ENCODE data around the gene TBCE. TPM values are rescaled to one million over a fixed set of nuclear protein-coding genes. Genes with fewer than 3 reads are reported as not detected.

Gene TBCE
- total and polyA plus RNA-seq, 2 donors (not counting 1 experiment from before 2014, with no cell fraction given): 15.2 to 22.1 TPM

DNA sequence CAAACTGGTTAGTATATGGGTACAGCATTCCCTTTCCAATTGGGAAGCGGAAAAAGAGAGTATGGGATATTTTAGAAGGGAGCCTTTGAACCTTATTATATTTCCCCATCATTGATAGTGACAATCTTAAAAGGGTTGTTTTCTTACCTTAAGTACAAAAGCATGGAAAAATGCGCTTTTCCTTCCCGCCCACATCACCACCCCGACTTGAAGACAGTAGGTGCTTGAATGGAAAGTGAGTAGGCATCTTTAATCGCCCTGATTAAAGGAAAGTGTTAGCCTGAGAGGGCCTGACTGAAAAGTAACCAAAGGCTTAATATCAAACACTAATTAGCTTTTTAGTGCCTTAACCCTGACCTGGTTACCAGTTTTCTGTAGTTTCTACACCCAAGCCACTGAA is 23.5 kb upstream of the TBCE start:
- Histone ChIP-seq H3K4me1 (ENCODE audit: control insufficient read depth in 2 of 2, insufficient read depth in 2 of 2, low read length in 2 of 2) (no peaks in the 10 kb centered on the region), H3K9me3 (ENCODE audit: control extremely low read depth in 1 of 3, control insufficient read depth in 2 of 3, insufficient read depth in 1 of 3, low read length in 2 of 3) (no peaks in the 10 kb centered on the region), H3K4me3 (ENCODE audit: control extremely low read depth in 1 of 5, extremely low read depth in 1 of 5, insufficient read depth in 1 of 5, low read depth in 2 of 5, low read length in 4 of 5) (no peak overlapping the region), H3K27me3 (replicated peaks in 1 of 4; ENCODE audit: control extremely low read depth in 1 of 4, control insufficient read depth in 3 of 4, insufficient read depth in 4 of 4, low read length in 3 of 4) (no peaks in the 10 kb centered on the region), H3K9ac (ENCODE audit: low read length) (no peak overlapping the region), H3K4me2 (replicated peaks; ENCODE audit: low read depth, low read length, poor library complexity, severe bottlenecking) (no peak overlapping the region), H3K36me3 (replicated peaks in 1 of 2; ENCODE audit: control extremely low read depth in 1 of 2, control insufficient read depth in 1 of 2, extremely low read depth in 1 of 2, insufficient read depth in 2 of 2, low read length in 1 of 2) (peaks cover 7 to 21% of the 10 kb centered on the region in 2 experiments), H4K20me1 (ENCODE audit: control insufficient read depth, insufficient read depth, low read length, poor library complexity, severe bottlenecking) (no peaks in the 10 kb centered on the region), H3K79me2 (ENCODE audit: control insufficient read depth, insufficient read depth, low read length) (peaks cover 14% of the 10 kb centered on the region), H2AFZ (ENCODE audit: insufficient read depth, low read depth, low read length, poor library complexity, severe bottlenecking) (no peak overlapping the region), H3K27ac (ENCODE audit: low read length in 2 of 2) (no peak overlapping the region)
- no CpG with 5 or more reads among the region's 5 CpGs for WGBS (ENCODE audit: insufficient coverage)
- no peaks in the 10 kb centered on the region for H3K27me3 Mint-ChIP-seq
- H3K27ac Mint-ChIP-seq: no peak overlapping the region
- H3K4me1 Mint-ChIP-seq: no peaks in the 10 kb centered on the region
- ChIA-PET POLR2A (no interaction called here), CTCF (interaction anchor here (0.6 kb wide), 1 partner anchor 175 kb away, joined by 3 read pairs; no protein-coding TSS in a partner anchor)
- H3K9me3 Mint-ChIP-seq (ENCODE audit: insufficient read depth): no peaks in the 10 kb centered on the region
- DNase-seq (no peak), ATAC-seq (ENCODE audit: low read depth) (no peak)
- H3K4me3 Mint-ChIP-seq: no peak overlapping the region
- intact Hi-C loops (cut with micrococcal nuclease): no loop called here
- TF ChIP-seq EZH2 (IDR thresholded peaks at IDR 0.05; ENCODE audit: borderline replicate concordance, insufficient read depth, low read depth, low read length, poor library complexity, severe bottlenecking): no peak
- TF ChIP-seq, protein P1, sequence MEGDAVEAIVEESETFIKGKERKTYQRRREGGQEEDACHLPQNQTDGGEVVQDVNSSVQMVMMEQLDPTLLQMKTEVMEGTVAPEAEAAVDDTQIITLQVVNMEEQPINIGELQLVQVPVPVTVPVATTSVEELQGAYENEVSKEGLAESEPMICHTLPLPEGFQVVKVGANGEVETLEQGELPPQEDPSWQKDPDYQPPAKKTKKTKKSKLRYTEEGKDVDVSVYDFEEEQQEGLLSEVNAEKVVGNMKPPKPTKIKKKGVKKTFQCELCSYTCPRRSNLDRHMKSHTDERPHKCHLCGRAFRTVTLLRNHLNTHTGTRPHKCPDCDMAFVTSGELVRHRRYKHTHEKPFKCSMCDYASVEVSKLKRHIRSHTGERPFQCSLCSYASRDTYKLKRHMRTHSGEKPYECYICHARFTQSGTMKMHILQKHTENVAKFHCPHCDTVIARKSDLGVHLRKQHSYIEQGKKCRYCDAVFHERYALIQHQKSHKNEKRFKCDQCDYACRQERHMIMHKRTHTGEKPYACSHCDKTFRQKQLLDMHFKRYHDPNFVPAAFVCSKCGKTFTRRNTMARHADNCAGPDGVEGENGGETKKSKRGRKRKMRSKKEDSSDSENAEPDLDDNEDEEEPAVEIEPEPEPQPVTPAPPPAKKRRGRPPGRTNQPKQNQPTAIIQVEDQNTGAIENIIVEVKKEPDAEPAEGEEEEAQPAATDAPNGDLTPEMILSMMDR (IDR thresholded peaks at IDR 0.05): no peak

DNA sequence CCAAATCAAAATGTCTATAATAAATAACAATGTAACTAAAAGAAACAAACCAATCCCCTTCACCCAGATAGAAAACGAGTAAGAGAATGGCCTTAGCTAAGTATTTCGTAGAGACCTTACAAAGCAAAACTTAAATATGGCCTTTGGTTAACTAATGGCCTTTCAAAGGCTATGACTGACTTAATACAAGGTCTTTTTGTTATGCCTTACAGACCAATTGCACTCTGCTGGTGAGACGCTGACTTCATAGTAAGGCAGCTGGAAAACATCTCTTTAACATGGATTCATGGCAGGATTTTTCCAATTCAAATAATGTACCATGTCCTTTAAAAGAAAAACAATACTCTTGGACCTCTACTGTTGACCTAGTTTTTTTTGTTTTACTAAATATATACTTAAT is 15.8 kb upstream of the TBCE start:
- ChIA-PET POLR2A (no interaction called here), CTCF (no interaction called here)
- no peaks in the 10 kb centered on the region for H3K27me3 Mint-ChIP-seq
- Histone ChIP-seq H3K9ac (ENCODE audit: low read length) (no peak overlapping the region), H2AFZ (ENCODE audit: insufficient read depth, low read depth, low read length, poor library complexity, severe bottlenecking) (no peak overlapping the region), H3K4me3 (ENCODE audit: control extremely low read depth in 1 of 5, extremely low read depth in 1 of 5, insufficient read depth in 1 of 5, low read depth in 2 of 5, low read length in 4 of 5) (no peak overlapping the region), H3K27me3 (replicated peaks in 1 of 4; ENCODE audit: control extremely low read depth in 1 of 4, control insufficient read depth in 3 of 4, insufficient read depth in 4 of 4, low read length in 3 of 4) (no peaks in the 10 kb centered on the region), H4K20me1 (ENCODE audit: control insufficient read depth, insufficient read depth, low read length, poor library complexity, severe bottlenecking) (no peaks in the 10 kb centered on the region), H3K27ac (ENCODE audit: low read length in 2 of 2) (no peak overlapping the region), H3K36me3 (replicated peaks in 1 of 2; ENCODE audit: control extremely low read depth in 1 of 2, control insufficient read depth in 1 of 2, extremely low read depth in 1 of 2, insufficient read depth in 2 of 2, low read length in 1 of 2) (no peaks in the 10 kb centered on the region), H3K9me3 (ENCODE audit: control extremely low read depth in 1 of 3, control insufficient read depth in 2 of 3, insufficient read depth in 1 of 3, low read length in 2 of 3) (no peaks in the 10 kb centered on the region), H3K79me2 (ENCODE audit: control insufficient read depth, insufficient read depth, low read length) (no peaks in the 10 kb centered on the region), H3K4me1 (ENCODE audit: control insufficient read depth in 2 of 2, insufficient read depth in 2 of 2, low read length in 2 of 2) (no peaks in the 10 kb centered on the region), H3K4me2 (replicated peaks; ENCODE audit: low read depth, low read length, poor library complexity, severe bottlenecking) (no peak overlapping the region)
- WGBS (ENCODE audit: insufficient coverage): 100% methylated on average over 3 of the region's 3 CpGs
- H3K27ac Mint-ChIP-seq: no peak overlapping the region
- no peak for DNase-seq
- no peak for ATAC-seq (ENCODE audit: low read depth)
- TF ChIP-seq, protein P1 (IDR thresholded peaks at IDR 0.05): no peak
- no peak for TF ChIP-seq EZH2 (IDR thresholded peaks at IDR 0.05; ENCODE audit: borderline replicate concordance, insufficient read depth, low read depth, low read length, poor library complexity, severe bottlenecking)
- no peaks in the 10 kb centered on the region for H3K9me3 Mint-ChIP-seq (ENCODE audit: insufficient read depth)
- no peak overlapping the region for H3K4me3 Mint-ChIP-seq
- no peaks in the 10 kb centered on the region for H3K4me1 Mint-ChIP-seq
- intact Hi-C loops (cut with micrococcal nuclease): no loop called here

All from B cell (primary cell).